HG02970 (cell line): Measurements from ENCODE around the gene ZNF366.

Source experiments
- ATAC-seq: cut with Tn5 transposase; IDR thresholded peaks from one replicate; pipeline ENCODE4 v1.9.1; 2021; ENCODE audit warnings: mild to moderate bottlenecking, moderate library complexity, moderate number of reproducible peaks; ENCODE audit not compliant: unreplicated experiment, low FRiP score

Gene ZNF366, protein sequence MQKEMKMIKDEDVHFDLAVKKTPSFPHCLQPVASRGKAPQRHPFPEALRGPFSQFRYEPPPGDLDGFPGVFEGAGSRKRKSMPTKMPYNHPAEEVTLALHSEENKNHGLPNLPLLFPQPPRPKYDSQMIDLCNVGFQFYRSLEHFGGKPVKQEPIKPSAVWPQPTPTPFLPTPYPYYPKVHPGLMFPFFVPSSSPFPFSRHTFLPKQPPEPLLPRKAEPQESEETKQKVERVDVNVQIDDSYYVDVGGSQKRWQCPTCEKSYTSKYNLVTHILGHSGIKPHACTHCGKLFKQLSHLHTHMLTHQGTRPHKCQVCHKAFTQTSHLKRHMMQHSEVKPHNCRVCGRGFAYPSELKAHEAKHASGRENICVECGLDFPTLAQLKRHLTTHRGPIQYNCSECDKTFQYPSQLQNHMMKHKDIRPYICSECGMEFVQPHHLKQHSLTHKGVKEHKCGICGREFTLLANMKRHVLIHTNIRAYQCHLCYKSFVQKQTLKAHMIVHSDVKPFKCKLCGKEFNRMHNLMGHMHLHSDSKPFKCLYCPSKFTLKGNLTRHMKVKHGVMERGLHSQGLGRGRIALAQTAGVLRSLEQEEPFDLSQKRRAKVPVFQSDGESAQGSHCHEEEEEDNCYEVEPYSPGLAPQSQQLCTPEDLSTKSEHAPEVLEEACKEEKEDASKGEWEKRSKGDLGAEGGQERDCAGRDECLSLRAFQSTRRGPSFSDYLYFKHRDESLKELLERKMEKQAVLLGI

DNA sequence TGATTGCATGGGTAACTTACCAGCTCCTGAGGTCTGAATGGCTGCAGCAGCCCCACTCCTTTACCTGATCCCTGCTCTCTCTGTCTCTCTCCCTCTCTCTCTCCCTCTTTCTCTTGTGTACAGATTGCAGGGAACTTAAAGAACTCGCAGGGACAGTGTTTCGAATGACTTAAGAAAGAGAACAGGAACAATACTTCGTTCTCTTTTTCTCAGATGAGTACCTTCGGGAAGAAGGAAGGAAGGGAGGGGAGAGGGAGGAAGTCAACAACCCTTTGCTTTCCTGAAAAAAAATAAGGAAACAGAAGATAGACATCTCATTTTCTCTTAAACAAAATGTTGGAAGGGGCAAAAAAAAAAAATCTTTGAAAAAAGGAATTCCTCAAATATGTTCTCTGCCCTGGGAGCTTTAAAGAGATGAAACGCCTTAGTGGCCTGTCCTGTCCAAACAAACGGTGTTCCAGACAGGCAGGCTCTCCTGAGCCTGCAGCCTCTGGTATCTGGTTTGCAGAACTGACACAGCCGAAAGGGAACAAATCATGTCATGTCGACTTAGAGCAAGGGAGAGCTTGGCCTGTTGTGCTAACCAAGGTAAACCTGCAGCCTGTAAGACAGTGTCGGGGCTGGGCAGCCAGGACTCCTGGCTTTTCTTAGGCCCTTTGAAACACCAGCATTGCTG lies at the start of gene ZNF366:
TSS of gene ZNF366 (minus strand) at position 180 of the 676 bp plus-strand sequence. CDS start 45,914 bp downstream, outside the sequence.
- ATAC-seq = no peak

DNA sequence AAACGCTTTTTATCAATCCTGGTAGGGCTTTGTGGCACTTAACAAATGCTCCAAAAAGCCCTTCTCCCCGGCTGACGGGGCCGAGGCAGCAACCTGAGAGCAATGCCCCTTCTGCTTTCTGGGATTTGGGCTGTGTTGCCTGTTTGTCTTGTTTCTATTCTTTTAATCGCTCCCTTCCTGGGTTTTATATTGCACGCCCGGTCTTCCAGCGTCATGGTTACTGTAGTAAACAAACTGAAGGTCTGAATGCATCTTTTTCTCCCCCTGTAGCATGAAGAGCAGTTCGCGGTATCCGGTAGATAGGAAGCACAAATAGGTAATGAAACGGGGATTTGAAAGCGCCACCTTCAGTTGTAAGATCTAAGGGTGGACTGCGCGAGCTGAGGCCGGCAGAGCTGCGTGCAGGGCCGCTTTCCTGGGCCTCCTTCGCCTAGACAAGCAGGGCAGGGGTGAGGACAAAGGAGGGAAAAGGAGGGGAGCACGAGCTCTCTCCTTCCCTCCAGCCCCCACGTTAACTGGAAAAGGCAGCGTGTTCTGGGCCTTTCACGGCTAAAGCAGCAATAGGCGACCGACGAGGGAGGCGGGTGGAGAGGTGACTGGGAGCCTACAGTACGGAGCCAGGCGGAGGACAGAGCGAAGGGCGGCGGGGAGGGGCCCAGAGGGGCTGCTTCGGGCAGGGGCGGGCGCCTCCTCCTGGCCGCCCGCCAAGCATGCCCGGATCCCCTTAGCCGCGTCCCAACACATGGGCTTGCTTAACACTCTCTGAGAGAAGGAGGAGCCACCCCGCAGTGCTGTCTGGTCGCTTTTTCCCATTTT lies 49.3 kb upstream of the ZNF366 start:
- ATAC-seq = peak; percentile 62

DNA sequence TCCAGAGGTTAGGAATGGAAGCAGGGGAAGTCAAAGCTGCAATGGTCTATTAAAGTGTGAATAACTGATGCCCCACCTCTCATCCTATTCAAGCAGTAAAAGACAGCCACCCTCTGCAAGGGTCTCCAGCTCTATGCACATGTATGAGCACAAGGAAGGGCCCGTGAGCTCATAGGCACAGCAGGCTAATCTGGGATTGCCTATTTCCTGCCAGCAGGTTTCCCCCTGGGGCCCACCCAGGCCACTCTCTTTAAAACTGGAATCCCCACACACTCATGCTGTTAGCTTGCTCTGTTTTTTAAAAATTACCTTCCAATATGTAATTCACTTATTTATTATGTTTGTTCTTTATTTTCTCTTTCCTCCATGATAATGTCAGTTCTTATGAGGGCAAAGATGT lies 48.7 kb upstream of the ZNF366 start:
- ATAC-seq = no peak

DNA sequence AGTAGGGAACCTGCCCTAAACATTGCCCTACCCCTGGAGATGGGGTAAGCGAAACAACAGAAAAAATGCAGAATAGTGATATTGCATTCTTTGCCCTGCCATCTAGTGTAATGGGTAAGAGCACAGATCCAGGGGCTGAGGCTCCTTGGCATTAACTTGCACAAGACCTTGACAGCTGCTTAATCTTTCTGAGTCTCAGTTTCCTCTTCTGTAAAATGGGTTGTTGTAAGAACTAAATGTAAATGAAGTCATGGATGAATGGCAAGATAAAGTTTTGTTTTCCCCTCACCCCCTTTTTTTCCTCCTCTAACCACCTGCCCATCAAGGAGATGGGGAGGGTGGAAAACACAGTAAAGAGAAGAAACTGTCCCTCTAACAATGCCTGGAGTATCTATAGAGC lies 47.7 kb upstream of the ZNF366 start:
- no peak for ATAC-seq

DNA sequence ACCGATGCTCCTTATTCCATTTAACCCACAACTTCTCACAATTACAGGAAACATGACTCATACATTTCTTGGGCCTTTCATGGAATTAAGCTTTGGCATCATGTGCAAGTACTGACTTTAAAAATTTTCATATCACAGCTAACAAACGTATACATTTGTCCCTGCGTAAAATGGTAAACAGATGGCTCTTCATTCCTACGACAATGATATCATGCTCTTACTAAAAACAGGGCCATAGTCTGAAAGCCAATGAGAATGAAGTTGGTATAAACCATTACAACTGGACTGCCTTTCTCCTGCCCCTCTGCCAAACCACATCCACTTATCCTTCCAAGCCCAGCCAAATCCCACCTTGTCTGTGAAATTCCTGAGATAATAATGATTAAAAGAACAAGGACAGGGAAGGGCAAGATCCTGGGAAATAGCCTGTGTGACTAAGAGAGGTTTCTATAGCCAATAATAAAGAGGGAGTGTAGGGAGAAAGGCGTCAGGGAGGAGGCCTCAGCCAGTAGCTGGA lies 44.9 kb upstream of the ZNF366 start:
- ATAC-seq = no peak

DNA sequence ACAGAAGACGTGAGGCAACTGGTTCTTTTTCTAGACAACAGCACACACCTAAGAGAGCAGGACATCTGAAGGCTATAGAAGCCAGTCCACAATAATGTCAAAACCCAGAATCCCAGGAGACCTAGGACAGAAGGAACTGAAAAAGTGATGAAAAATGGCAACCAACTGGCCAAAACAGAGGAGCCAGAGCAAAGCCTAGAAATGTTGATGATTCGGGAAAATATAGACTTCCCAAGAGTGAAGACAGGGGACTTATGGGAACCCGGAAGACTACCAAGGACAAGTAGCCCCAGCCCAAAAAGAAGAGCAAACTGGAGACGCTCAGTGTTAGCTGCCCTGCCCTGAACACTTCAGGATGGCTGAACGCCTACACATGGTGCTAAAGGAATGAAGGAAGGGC lies 43.4 kb upstream of the ZNF366 start:
- ATAC-seq = no peak

DNA sequence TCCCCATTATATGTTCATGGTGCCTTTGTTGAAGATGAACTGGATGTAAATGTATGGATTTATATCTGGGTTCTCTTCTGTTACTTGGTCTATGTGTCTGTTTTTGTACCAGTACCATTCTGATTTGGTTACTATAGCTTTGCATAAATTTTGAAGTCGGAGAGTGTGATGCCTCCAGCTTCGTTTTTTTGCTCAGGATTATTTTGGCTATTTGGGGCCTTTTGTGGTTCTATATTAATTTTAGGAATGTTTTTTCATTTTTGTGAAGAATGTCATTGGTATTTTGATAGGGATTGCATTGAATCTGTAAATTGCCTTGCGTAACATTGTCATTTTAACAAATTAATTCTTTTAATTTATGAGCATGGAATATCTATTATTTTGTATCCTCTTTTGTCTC lies 36.6 kb upstream of the ZNF366 start:
- ATAC-seq = no peak

DNA sequence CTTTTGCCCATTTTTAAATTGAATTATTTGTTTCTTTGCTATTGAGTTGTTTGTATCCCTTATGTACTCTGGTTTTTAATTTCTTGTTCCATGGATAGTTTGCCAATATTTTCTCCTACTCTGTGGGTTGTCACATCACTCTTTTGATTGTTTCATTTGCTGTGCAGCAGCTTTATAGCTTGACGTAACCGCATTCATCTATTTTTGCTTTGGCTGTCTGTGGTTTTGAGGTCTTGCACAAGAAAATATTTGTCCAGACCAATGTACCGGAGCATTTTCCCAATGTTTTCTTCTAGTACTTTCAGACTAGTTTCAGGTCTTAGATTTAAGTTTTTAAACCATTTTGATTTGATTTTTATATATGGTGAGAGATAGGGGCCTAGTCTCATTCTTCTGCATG lies 36.2 kb upstream of the ZNF366 start:
- ATAC-seq = no peak

DNA sequence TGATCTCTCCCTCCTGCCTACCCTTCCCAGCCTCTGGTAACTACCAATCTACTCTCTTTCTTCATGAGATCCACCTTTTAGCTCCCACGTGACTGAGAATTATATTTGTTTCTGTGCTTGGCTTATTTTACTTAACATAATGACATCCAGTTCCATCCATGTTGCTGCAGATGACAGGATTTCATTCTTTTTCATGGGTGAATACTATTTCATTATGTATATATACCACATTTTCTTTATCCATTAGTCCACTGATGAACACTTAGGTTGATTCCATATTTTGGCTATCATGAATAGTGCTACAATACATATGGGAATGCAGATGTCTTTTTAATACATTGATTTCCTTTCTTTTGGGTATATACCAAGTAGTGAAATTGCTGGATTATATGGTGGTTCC lies 35.5 kb upstream of the ZNF366 start:
- no peak for ATAC-seq

DNA sequence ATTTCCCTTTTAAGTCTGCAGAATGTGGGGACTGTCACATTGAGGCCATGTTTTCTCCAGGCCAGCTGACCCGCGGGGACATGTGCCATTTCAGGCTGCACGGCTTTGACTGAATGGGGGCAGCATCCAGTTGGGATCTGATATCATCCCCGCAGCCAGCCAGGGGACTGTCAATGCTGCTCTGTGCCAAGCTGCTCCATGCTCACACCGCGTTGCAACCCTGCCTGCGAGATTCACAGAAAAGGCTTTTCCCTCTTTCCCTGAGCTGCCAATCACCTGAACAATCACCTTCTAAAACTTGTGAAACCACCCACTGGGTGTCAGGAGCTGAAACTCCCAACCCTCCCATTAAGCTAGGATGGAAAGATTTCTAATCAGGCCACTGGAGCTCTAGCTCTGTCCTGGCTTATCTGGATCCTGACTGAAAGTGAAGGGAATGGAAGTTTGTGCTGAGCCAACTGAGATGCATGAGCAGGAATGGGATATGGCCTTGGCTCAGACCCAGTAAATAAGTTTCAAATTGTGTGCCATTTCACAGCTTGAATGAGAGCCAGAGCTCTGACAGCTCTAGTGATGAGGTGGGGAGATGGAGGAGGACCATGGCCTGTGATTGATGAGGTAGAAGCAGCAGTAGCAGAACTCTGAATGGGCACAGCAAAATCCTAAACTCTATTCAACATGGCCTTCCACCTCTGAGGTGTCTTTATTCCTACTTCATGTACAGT lies 34.5 kb upstream of the ZNF366 start:
- no peak for ATAC-seq

DNA sequence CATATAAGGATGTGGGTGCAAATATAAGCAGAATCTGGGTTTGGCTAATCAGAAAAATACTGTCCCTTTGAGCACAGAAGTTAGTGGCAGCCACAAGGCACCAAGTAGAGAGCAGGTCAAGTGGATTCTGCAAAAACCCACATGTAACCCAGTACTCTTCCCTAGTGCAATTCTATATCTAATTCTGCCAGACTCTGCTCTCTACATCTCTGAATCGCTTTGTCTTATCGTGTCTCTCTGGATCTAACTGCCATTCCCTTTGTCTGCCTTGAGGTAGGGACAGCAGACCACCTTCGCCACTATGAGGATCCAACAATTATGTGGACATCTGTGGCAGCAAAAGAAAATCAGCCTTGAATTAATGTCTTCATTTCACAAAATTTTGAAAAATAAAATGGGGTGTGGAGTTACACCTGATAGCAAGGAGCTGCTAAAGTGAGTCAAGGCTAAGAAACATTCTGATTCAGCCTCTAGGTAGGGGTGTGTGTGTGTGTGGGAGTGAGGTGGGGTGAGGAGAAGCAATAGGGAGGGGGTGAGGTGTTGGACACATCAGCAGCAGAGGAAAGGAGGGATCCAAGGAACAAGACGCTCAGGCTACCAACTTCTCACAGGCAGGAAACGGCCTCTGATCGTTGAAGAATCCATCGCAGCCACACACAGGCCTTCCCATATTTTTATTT lies 33.7 kb upstream of the ZNF366 start:
- no peak for ATAC-seq

DNA sequence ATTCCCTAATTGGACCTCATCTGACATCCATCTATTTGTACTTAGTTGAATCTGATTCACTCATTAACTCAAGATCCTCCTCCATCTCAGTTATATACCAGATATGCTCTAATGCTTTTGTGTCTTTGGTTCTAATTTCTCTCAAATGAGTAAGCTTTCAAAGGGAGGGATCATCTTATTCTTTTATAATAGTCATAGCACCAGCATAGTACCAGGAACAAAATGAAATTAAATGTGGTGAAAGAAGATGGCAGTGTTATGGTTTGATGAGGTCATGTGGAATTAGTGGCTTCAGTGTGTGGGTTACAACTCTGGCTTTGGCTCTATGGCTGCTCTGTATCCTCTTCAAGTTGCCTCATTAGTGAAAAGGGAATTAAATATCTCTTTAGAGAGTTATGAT lies 32.5 kb upstream of the ZNF366 start:
- no peak for ATAC-seq

DNA sequence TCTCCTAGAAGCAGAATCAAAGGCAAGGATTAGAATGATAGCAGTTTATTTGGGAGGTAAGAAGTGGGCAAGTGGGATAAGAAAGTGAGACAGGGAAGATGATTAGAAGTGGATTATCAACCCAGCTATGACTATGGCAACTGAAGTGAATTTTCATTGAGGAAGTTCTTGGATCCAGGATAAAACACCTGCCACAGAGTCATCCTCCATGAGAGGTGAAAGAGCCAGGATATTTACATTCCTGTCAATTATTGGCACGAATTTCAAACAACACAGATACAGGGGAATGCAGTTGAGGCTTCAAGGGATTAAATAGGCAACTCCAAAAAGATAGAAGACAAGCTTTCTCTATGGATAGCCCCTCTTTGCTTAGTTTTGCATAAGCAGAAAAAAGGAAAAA lies 31.8 kb upstream of the ZNF366 start:
- no peak for ATAC-seq

DNA sequence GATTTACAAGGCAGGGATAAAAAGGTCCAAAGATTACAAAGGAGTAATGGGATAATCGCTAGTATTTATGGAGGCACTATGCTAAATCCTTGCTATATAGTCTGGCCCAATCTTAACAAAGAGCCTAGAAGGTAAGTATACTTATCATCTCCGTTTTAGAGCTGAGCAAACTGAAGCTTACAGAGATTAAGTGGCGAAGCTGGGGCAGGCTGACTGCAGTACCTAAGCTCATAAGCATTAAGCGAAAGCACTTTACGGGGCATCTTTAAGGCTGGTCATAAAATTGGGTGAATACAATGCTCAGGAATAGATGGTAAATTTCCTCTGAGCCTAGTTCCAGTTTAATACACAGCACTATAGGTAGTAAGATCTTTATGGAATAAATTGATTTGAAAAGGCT lies 30.0 kb upstream of the ZNF366 start:
- no peak for ATAC-seq

DNA sequence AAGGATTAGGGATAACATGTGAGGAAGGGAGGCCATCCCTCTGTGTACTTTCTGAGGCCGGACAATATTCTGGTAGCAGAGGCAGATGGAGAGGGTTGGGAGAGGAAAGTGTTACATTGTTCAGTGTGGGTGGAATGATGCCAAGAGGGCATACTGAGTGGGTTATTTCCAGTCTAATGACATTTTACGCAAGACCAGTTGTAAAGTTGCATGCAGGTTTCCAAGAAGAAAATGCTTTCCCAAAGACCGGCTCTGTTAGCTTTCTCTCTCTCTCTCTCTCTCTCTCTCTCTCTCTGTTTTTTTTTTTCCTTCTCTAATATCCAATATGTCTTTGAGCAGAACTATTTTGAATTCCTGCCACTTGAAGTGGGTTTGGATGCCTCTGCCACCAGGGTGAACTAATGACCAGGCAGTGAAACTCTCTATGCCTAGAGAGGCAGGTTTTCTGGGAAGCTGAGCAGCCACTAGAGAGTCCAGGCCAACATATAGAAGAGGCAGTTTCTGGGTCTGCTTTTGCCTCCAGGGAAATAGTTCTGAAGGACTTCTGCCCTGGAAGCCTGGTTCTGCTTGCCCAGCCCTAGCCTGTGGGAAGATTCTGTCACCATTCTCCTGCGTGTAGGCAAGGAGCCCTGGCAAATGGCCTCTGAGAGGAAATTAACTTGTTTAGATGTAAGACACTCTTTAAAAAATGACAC lies 24.4 kb upstream of the ZNF366 start:
- no peak for ATAC-seq

DNA sequence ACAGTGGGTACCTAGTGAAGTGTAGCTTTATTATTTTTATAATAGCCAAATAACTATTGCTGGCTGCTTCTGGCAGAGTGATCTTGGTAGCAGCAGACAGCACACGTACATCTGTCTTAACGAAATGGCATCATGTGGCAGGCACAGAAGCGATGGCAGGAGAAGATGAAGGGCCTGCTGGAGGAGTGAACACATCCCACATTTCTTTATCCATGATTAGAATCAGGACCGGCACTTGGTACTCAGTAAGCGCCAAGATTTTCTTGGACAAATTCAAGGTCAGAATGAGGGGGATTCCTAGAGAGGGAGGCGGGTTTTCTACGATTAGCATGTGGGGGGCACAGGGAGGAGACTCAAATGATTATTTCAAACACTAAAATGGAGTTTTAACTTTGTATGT lies 23.0 kb upstream of the ZNF366 start:
- ATAC-seq = no peak

DNA sequence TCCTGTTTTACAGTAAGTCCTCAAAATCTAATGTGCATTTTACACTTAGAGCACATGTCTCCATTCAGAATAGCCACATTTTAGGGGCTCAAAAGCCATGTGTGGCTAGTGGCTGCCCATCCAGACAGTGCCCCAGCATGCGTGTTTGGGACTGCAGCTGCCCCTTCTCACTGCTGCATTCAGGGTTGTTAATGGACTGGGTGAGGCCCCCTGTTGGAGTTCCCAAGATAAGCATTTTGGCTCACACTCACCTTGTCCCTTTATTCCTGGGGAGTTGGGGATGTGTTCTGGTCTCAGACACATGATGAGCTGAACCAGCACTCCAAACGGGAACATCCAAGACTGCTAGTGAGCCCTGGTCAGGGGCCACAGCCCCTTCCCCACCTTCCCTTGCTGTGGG lies 22.2 kb upstream of the ZNF366 start:
- ATAC-seq = no peak

DNA sequence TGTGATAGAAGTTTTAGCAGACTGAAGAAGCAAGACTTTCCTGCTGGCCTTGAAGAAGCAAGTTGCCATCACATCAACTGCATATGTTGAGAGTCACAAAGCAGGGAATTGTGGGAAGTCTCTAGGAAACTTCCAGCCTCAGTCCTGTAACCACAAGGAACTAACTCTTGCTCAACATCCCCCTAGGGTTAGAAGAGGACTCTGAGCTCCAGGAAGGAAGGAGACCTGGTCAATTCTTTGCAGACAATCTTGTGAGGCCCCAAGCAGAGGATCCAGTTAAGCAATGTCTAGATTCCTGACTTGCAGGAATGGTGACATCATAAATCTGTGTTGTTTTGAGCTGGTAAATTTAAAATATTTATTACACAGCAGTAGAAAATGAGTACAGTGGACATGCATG lies 18.6 kb upstream of the ZNF366 start:
- no peak for ATAC-seq
